ENCODE measurements around the gene ATG16L2. TPM values are rescaled to one million over a fixed set of nuclear protein-coding genes. Genes with fewer than 3 reads are reported as not detected.

The ATG16L2 gene
- total RNA-seq, 2 experiments from 2014 or later: 104 to 105 TPM

DNA sequence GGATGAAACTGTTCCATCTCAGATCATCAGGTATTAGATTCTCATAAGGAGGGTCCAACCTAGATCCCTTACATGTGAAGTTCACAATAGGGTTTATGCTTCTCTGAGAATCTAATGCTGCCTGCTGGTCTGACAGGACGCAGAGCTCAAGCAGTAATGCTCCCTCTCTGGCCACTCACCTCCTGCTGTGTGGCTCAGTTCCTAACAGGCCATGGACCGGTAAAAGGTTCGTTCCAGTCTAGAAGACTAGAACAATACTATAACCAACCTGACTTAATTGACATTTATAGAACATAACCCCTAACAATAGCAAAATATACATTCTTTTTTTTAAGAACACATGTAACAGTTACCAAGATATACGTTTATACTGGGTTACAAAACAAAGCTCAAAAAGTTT, 45.8 kb downstream of the ATG16L2 start:
- no peak overlapping the region for H3K4me3 Mint-ChIP-seq
- DNase-seq (no peak), ATAC-seq (no peak)
- ChIA-PET CTCF (interaction anchor here (1.9 kb wide), 1 partner anchor 318 kb away, joined by 5 read pairs; no protein-coding TSS in a partner anchor), POLR2A (no interaction called here)
- H3K9me3 Mint-ChIP-seq (ENCODE audit: insufficient read depth): no peaks in the 10 kb centered on the region
- H3K36me3 Mint-ChIP-seq (ENCODE audit: low read depth): peaks cover 12% of the 10 kb centered on the region
- H3K27me3 Mint-ChIP-seq (ENCODE audit: low read depth): no peaks in the 10 kb centered on the region
- H3K27ac Mint-ChIP-seq: no peak overlapping the region
- H3K4me1 Mint-ChIP-seq (ENCODE audit: low read depth): no peaks in the 10 kb centered on the region

DNA sequence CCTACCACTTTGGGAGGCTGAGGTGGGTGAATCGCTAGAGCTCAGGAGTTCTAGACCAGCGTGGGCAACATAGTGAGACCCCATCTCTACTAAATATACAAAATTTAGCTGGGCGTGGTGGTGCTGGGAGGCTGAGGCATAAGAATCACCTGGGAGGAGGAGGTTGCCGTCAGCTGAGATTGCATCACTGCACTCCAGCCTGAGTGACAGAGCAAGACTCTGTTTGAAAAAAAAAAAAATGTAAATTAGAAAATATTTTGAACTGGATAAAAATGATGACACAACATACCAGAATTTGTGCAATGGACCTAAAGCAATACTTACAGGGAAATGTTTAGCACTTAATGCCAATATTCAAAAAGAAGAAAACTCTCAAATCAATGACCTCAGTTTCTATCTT, 46.4 kb downstream of the ATG16L2 start:
- POLR2A ChIA-PET: no interaction called here

DNA sequence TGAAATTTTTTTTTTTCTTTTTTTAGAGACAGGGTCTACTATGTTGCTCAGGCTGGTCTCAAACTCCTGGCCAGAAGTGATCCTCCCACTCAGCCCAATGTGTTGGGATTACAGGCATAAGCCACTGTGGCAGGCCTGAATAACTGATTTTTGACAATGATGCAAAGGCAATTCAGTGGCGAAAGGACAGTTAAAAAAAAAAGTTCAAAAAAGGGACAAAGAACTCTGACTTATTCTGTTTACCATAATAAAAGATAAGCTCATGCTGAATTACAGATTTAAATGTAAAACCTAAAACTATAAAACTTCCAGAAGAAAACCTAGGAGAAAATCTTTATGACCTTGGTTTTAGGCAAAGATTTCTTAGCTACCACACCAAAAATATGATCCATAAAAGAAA, 48.9 kb downstream of the ATG16L2 start:
- Mint-ChIP-seq H3K36me3 (ENCODE audit: low read depth) (peaks cover 30% of the 10 kb centered on the region), H3K4me3 (no peak overlapping the region), H3K27ac (no peak overlapping the region), H3K9me3 (ENCODE audit: insufficient read depth) (no peaks in the 10 kb centered on the region), H3K4me1 (ENCODE audit: low read depth) (no peaks in the 10 kb centered on the region), H3K27me3 (ENCODE audit: low read depth) (no peaks in the 10 kb centered on the region)
- POLR2A ChIA-PET: interaction anchor here (0.7 kb wide), 1 partner anchor 254 kb away, joined by 6 read pairs; no protein-coding TSS in a partner anchor
- DNase-seq: no peak
- ATAC-seq: no peak
- CTCF ChIA-PET: interaction anchor here (1.0 kb wide), 1 partner anchor 315 kb away, joined by 3 read pairs; no protein-coding TSS in a partner anchor

More for the DNA sequence above, 46.4 kb downstream of the ATG16L2 start:
- Mint-ChIP-seq H3K4me1 (ENCODE audit: low read depth) (no peaks in the 10 kb centered on the region), H3K27me3 (ENCODE audit: low read depth) (no peaks in the 10 kb centered on the region), H3K27ac (no peak overlapping the region), H3K36me3 (ENCODE audit: low read depth) (peaks cover 12% of the 10 kb centered on the region), H3K4me3 (no peak overlapping the region), H3K9me3 (ENCODE audit: insufficient read depth) (no peaks in the 10 kb centered on the region)
- ATAC-seq (no peak), DNase-seq (no peak)
- CTCF ChIA-PET: interaction anchor here (1.9 kb wide), 1 partner anchor 318 kb away, joined by 5 read pairs; no protein-coding TSS in a partner anchor

DNA sequence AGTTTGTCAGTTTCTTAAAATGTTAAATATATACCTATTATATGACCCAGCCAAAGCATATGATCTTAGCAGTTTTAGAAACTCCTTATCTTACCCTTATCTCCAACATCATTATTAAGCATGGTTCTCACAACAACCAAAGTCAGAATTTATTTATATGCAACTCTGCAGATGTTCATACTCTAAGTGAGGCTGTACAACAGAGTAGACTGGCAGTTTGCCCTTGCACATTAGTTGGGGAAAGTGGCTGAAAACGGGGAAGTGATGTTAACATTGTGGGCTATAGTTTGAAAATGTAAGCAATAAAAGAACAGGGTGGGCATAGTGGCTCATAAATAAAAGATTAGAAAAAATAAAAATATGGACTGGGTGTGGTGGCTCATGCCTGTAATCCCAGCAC, 49.7 kb downstream of the ATG16L2 start:
- H3K4me1 Mint-ChIP-seq (ENCODE audit: low read depth): peaks cover 2% of the 10 kb centered on the region
- H3K36me3 Mint-ChIP-seq (ENCODE audit: low read depth): peaks cover 30% of the 10 kb centered on the region
- no peaks in the 10 kb centered on the region for H3K27me3 Mint-ChIP-seq (ENCODE audit: low read depth)
- no peaks in the 10 kb centered on the region for H3K9me3 Mint-ChIP-seq (ENCODE audit: insufficient read depth)
- no peak for ATAC-seq
- ChIA-PET CTCF (no interaction called here), POLR2A (no interaction called here)
- H3K27ac Mint-ChIP-seq: no peak overlapping the region
- H3K4me3 Mint-ChIP-seq: no peak overlapping the region
- no peak for DNase-seq

DNA sequence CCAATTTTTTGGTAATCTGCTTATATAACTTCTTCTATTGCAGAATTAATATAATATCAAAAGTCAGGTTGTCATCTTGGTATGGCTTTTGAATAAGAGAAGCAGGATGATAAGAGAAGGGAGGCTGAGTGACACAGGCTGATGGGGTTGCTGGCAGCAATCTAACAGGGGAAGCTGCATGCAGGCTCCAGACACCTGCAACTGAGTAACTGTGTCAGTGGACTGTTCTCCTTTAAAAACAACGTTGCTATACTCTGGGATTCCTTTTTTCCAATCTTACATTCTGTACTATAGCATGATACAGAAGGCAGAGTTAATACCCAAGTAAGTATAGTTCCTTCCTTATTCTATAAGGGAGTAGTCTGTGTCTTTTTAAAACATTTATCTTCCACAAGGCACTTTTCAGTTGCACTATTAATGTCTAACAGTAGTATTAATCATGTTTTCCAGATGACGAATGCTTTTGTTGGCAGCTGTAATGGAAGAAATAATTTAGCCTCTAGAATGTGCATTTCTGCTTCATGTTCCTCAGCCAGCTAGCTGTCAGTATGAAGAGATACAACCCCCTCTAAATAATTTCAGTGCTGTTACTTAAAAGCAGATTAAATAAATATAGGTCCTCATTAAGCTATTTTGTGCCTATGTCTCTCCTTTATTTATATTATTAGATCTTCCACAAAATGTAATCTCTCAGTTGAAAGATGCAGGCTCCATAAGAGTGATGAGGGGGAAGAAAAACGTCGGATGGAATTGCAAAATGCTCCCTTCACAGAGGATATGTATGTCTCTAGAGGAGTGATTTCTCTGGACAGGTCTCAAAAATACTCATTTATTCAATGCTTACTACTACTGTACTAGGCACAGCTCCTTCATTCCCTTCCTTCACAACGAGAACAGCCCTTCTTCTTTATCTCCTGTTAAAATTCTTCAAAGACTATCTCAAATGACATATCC, 50.8 kb downstream of the ATG16L2 start:
- H3K4me1 Mint-ChIP-seq (ENCODE audit: low read depth): peaks cover 11% of the 10 kb centered on the region
- H3K36me3 Mint-ChIP-seq (ENCODE audit: low read depth): peaks cover 33% of the 10 kb centered on the region
- no peak for ATAC-seq
- POLR2A ChIA-PET: no interaction called here
- H3K4me3 Mint-ChIP-seq: no peak overlapping the region
- DNase-seq: no peak
- CTCF ChIA-PET: no interaction called here
- H3K9me3 Mint-ChIP-seq (ENCODE audit: insufficient read depth): no peaks in the 10 kb centered on the region
- H3K27me3 Mint-ChIP-seq (ENCODE audit: low read depth): no peaks in the 10 kb centered on the region
- no peak overlapping the region for H3K27ac Mint-ChIP-seq

DNA sequence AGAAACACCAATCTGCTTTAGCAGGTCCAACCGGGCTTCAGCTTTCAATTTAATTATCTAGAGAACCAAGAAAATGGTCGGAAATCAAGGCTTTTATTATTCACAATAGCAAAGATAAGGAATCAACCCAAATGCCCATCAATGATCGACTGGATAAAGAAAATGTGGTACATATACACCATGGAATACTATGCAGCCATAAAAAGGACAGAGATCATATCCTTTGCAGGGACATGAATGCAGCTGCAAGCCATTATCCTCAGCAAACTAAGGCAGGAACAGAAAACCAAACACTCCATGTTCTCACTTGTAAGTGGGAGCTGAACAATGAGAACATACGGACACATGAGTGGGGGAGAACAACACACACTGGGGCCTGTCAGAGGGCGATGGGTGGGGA, 53.8 kb downstream of the ATG16L2 start:
- ChIA-PET POLR2A (no interaction called here), CTCF (interaction anchor here (1.1 to 1.2 kb wide), 2 partner anchors 275 to 439 kb away, joined by 3 read pairs; no protein-coding TSS in a partner anchor)
- DNase-seq: no peak
- Mint-ChIP-seq H3K9me3 (ENCODE audit: insufficient read depth) (no peaks in the 10 kb centered on the region), H3K4me1 (ENCODE audit: low read depth) (peaks cover 18% of the 10 kb centered on the region), H3K36me3 (ENCODE audit: low read depth) (peaks cover 41% of the 10 kb centered on the region), H3K27me3 (ENCODE audit: low read depth) (no peaks in the 10 kb centered on the region), H3K4me3 (no peak overlapping the region), H3K27ac (no peak overlapping the region)
- ATAC-seq: no peak

DNA sequence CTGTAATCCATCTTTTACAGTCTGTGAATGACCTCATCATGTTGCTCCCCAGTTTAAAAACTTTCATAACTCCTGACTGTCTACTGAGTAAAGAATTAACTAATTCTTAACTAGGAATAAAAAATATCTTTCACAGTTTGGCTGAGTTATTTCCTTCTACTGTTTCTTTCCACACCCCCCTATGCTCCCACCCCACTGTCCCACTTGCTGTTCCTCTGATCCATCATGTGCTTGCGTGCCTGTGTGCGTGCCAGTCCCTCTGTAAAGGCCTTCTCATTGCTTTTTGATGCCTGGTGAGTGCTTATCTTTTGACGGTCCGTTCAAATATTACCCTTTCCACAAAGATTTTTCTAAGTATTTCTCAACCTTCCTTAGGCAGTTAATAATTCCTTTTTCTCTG, 55.6 kb downstream of the ATG16L2 start:
- DNase-seq (no peak), ATAC-seq (no peak)
- no peaks in the 10 kb centered on the region for H3K9me3 Mint-ChIP-seq (ENCODE audit: insufficient read depth)
- peaks cover 42% of the 10 kb centered on the region for H3K36me3 Mint-ChIP-seq (ENCODE audit: low read depth)
- peak overlapping the region; percentile 31 for H3K27ac Mint-ChIP-seq
- ChIA-PET POLR2A (interaction anchor here (0.6 kb wide), 1 partner anchor 418 kb away, joined by 3 read pairs; no protein-coding TSS in a partner anchor), CTCF (interaction anchor here (1.6 kb wide), 1 partner anchor 145 kb away, joined by 3 read pairs; no protein-coding TSS in a partner anchor)
- H3K27me3 Mint-ChIP-seq (ENCODE audit: low read depth): no peaks in the 10 kb centered on the region
- H3K4me3 Mint-ChIP-seq: no peak overlapping the region
- peaks cover 18% of the 10 kb centered on the region for H3K4me1 Mint-ChIP-seq (ENCODE audit: low read depth)

DNA sequence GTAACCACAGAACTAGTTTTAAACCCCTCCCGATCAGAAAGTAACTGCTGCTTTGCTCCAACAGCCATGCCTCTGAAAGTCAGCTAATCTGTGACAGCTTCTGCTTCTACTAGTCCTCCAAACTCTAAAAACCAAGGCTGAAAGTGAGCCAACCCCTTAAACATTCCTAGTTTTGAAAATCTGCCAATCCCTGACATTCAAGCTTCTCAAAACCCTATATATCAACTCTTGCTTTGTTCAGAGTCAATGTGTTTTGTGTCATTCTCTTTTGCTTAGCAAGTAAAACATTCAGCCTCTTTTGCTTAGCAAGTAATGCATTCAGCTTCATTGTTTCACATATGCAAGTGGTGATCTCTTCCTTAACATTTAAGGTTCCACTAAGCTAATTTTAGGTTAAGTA, 56.9 kb downstream of the ATG16L2 start:
- Mint-ChIP-seq H3K27me3 (ENCODE audit: low read depth) (no peaks in the 10 kb centered on the region), H3K4me3 (no peak overlapping the region), H3K36me3 (ENCODE audit: low read depth) (peaks cover 45% of the 10 kb centered on the region), H3K4me1 (ENCODE audit: low read depth) (peaks cover 18% of the 10 kb centered on the region), H3K9me3 (ENCODE audit: insufficient read depth) (no peaks in the 10 kb centered on the region), H3K27ac (no peak overlapping the region)
- no peak for ATAC-seq
- ChIA-PET POLR2A (no interaction called here), CTCF (interaction anchor here (1.6 kb wide), 1 partner anchor 146 kb away, joined by 3 read pairs; no protein-coding TSS in a partner anchor)
- DNase-seq: no peak

DNA sequence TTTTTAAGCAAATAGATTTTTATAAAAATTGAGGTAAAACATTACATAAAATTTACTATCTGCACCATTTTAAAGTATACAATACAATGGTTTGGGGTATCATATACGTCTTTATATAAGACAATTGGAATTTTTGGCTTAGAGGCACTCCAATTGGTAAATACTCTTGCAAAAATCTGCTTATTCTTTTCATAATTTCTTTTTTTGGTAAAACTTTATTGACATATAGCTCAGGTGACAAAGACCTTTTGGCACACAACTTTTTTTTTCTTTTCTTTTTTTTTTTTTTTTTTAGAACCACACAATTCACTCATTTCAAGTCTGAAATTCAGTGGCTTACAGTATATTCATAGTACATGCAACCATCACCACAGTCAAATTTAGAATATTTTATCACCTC, 57.8 kb downstream of the ATG16L2 start:
- no peak overlapping the region for H3K27ac Mint-ChIP-seq
- no peak for ATAC-seq
- POLR2A ChIA-PET: interaction anchor here (0.5 kb wide), 1 partner anchor 397 kb away, joined by 3 read pairs; no protein-coding TSS in a partner anchor
- no peak overlapping the region for H3K4me3 Mint-ChIP-seq
- H3K36me3 Mint-ChIP-seq (ENCODE audit: low read depth): peaks cover 42% of the 10 kb centered on the region
- H3K4me1 Mint-ChIP-seq (ENCODE audit: low read depth): peaks cover 18% of the 10 kb centered on the region
- CTCF ChIA-PET: no interaction called here
- no peak for DNase-seq
- H3K9me3 Mint-ChIP-seq (ENCODE audit: insufficient read depth): no peaks in the 10 kb centered on the region
- H3K27me3 Mint-ChIP-seq (ENCODE audit: low read depth): no peaks in the 10 kb centered on the region

DNA sequence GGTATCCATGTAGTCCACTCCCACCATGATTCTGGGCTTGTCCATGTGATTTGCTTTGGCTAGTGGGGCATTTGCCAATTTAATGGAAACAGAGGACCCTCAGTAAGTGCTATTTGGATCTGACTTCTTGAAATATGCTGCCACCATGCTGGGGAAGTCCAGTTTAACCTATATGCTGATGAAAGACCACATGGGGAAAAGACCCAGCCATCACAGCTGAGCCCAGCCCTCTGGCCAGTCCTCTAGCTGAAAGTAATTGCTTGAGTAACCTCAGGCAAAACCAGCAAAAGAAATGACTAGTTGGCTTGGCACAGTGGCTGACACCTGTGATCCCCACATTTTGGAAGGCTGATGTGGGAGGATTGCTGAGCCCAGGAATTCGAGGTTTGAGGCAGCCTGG, 61.5 kb downstream of the ATG16L2 start:
- ATAC-seq: no peak
- no peaks in the 10 kb centered on the region for H3K9me3 Mint-ChIP-seq (ENCODE audit: insufficient read depth)
- ChIA-PET CTCF (interaction anchor here (1.9 kb wide), 1 partner anchor 267 kb away, joined by 6 read pairs; the partner anchor contains the start of gene FCHSD2), POLR2A (no interaction called here)
- peaks cover 37% of the 10 kb centered on the region for H3K36me3 Mint-ChIP-seq (ENCODE audit: low read depth)
- H3K27me3 Mint-ChIP-seq (ENCODE audit: low read depth): no peaks in the 10 kb centered on the region
- H3K4me1 Mint-ChIP-seq (ENCODE audit: low read depth): peaks cover 4% of the 10 kb centered on the region
- H3K27ac Mint-ChIP-seq: no peak overlapping the region
- no peak overlapping the region for H3K4me3 Mint-ChIP-seq
- DNase-seq: no peak

DNA sequence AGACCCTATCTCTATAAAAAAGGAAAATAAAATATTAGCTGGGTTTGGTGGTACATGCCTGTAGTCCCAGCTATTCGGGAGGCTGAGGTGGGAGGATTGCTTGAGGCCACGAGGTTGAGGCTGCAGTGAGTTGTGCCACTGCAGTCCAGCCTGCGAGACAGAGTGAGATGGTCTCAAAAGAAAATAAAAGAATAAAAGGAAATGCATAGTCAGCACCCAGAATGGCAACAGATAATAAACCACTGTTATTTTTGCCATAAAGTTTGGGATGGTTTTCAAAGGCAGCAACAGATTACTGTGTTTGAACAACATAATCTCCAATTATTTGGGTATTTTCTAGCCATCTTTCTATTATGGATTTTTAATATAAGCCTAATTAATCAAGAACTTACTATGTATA, 61.9 kb downstream of the ATG16L2 start:
- no peak for ATAC-seq
- Mint-ChIP-seq H3K36me3 (ENCODE audit: low read depth) (peaks cover 40% of the 10 kb centered on the region), H3K9me3 (ENCODE audit: insufficient read depth) (no peaks in the 10 kb centered on the region), H3K4me1 (ENCODE audit: low read depth) (peaks cover 4% of the 10 kb centered on the region), H3K4me3 (no peak overlapping the region), H3K27ac (no peak overlapping the region), H3K27me3 (ENCODE audit: low read depth) (no peaks in the 10 kb centered on the region)
- ChIA-PET CTCF (no interaction called here), POLR2A (no interaction called here)
- DNase-seq: no peak
